Measurements from ENCODE around the gene SEMA6D.

The SEMA6D gene

GRCh38 chr15:47673232-47673761 is 44.0 kb upstream of the SEMA6D start:
- H3K79me2 ChIP-seq (ENCODE audit: low read length): no peaks in the 10 kb centered on the region
- TF ChIP-seq CTCF (IDR thresholded peaks at IDR 0.05; ENCODE audit: low read length): no peak
- TF ChIP-seq EZH2phosphoT487 (IDR thresholded peaks at IDR 0.05; ENCODE audit: low read length): no peak
- no peak for TF ChIP-seq EZH2 (optimal IDR thresholded peaks at IDR 0.05; ENCODE audit: low read depth, low read length)

GRCh38 chr15:47674586-47675232 is 42.6 kb upstream of the SEMA6D start:
- H3K9me3 ChIP-seq (replicated peaks; ENCODE audit: insufficient read depth, low read length): no peaks in the 10 kb centered on the region
- no peaks in the 10 kb centered on the region for H3F3A ChIP-seq (ENCODE audit: insufficient read depth, low read length)
- H3K4me3 ChIP-seq (ENCODE audit: low read length): no peak overlapping the region
- H3K79me2 ChIP-seq (ENCODE audit: low read length): no peaks in the 10 kb centered on the region
- H2AFZ ChIP-seq (ENCODE audit: low read length): no peak overlapping the region
- no peaks in the 10 kb centered on the region for H3K4me1 ChIP-seq (ENCODE audit: low read length)
- H3K9ac ChIP-seq (ENCODE audit: low read length): no peak overlapping the region
- H3K9me2 ChIP-seq (replicated peaks; ENCODE audit: insufficient read depth, low read length): no peaks in the 10 kb centered on the region
- no peak for DNase-seq
- TF ChIP-seq EZH2phosphoT487 (IDR thresholded peaks at IDR 0.05; ENCODE audit: low read length) (no peak), CTCF (IDR thresholded peaks at IDR 0.05; ENCODE audit: low read length) (no peak)
- H3K4me2 ChIP-seq (ENCODE audit: low read depth, low read length): no peak overlapping the region
- no peaks in the 10 kb centered on the region for H3K36me3 ChIP-seq (replicated peaks; ENCODE audit: insufficient read depth, low read length)
- no peaks in the 10 kb centered on the region for H4K20me1 ChIP-seq (ENCODE audit: insufficient read depth, low read length)
- H3K27me3 ChIP-seq (replicated peaks; ENCODE audit: insufficient read depth, low read length): no peaks in the 10 kb centered on the region
- H3K27ac ChIP-seq (ENCODE audit: low read length): no peak overlapping the region

More at GRCh38 chr15:47673232-47673761, 44.0 kb upstream of the SEMA6D start:
- no peak for DNase-seq
- no peak overlapping the region for H3K4me3 ChIP-seq (ENCODE audit: low read length)
- no peaks in the 10 kb centered on the region for H3K9me2 ChIP-seq (replicated peaks; ENCODE audit: insufficient read depth, low read length)
- no peaks in the 10 kb centered on the region for H3K27me3 ChIP-seq (replicated peaks; ENCODE audit: insufficient read depth, low read length)
- H3F3A ChIP-seq (ENCODE audit: insufficient read depth, low read length): no peaks in the 10 kb centered on the region
- H3K9me3 ChIP-seq (replicated peaks; ENCODE audit: insufficient read depth, low read length): no peaks in the 10 kb centered on the region
- no peaks in the 10 kb centered on the region for H4K20me1 ChIP-seq (ENCODE audit: insufficient read depth, low read length)
- no peak overlapping the region for H3K9ac ChIP-seq (ENCODE audit: low read length)
- H3K27ac ChIP-seq (ENCODE audit: low read length): no peak overlapping the region
- no peak overlapping the region for H2AFZ ChIP-seq (ENCODE audit: low read length)
- H3K36me3 ChIP-seq (replicated peaks; ENCODE audit: insufficient read depth, low read length): no peaks in the 10 kb centered on the region
- no peak overlapping the region for H3K4me2 ChIP-seq (ENCODE audit: low read depth, low read length)
- H3K4me1 ChIP-seq (ENCODE audit: low read length): no peaks in the 10 kb centered on the region

DNA sequence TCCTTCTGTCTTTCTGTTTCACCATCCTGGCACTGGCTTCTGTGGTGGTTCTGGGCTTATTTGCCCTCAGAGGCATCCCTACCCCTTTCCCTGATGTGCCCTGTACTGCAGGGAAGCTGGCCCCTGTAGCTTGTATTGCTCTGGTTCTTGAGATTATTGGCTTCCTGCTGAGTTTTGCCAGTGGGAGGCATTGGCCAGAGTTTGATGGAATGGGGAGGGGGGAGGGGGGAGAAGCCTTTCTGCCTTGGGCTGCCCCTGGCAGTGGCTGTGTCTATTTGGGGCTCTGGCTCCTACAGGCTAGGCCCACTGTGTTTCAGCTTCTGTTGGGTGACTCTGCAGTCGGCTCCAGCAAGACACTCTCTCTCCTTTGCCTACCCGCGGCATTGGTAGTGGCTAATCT is 41.6 kb upstream of the SEMA6D start:
- no peak for DNase-seq
- Histone ChIP-seq H3K79me2 (ENCODE audit: low read length) (no peaks in the 10 kb centered on the region), H3K9ac (ENCODE audit: low read length) (no peak overlapping the region), H3K9me3 (replicated peaks; ENCODE audit: insufficient read depth, low read length) (no peaks in the 10 kb centered on the region), H3K4me1 (ENCODE audit: low read length) (no peaks in the 10 kb centered on the region), H3F3A (ENCODE audit: insufficient read depth, low read length) (no peaks in the 10 kb centered on the region), H3K27me3 (replicated peaks; ENCODE audit: insufficient read depth, low read length) (no peaks in the 10 kb centered on the region), H3K4me2 (ENCODE audit: low read depth, low read length) (no peak overlapping the region), H3K36me3 (replicated peaks; ENCODE audit: insufficient read depth, low read length) (no peaks in the 10 kb centered on the region), H3K27ac (ENCODE audit: low read length) (no peak overlapping the region), H2AFZ (ENCODE audit: low read length) (no peak overlapping the region), H4K20me1 (ENCODE audit: insufficient read depth, low read length) (no peaks in the 10 kb centered on the region), H3K4me3 (ENCODE audit: low read length) (no peak overlapping the region), H3K9me2 (replicated peaks; ENCODE audit: insufficient read depth, low read length) (no peaks in the 10 kb centered on the region)
- TF ChIP-seq EZH2 (optimal IDR thresholded peaks at IDR 0.05; ENCODE audit: low read depth, low read length): no peak
- no peak for TF ChIP-seq EZH2phosphoT487 (IDR thresholded peaks at IDR 0.05; ENCODE audit: low read length)
- TF ChIP-seq CTCF (IDR thresholded peaks at IDR 0.05; ENCODE audit: low read length): no peak

Data from MM.1S (cell line).